HEK293 (cell line): ENCODE data around the gene CATSPERZ.

Experiments
- CTCF ChIA-PET: fragments of 350-600 bp; formaldehyde crosslinking; extraction: SDS; loops from one replicate; lab custom pipeline; 2021; ENCODE audit warnings: antibody characterized with exemption; lab: Yijun Ruan, JAX
- POLR2A ChIA-PET: fragments of 300-600 bp; formaldehyde crosslinking; extraction: SDS; loops from one replicate; lab custom pipeline; 2020; ENCODE audit warnings: antibody characterized with exemption, inconsistent platforms; lab: Yijun Ruan, JAX
- H3K27ac ChIP-seq: fragments of 200-500 bp; sonication (Bioruptor generic); 2 replicates; pipeline ENCODE4 v1.5.1; 2014; ENCODE audit warnings: low read depth, low read length, control low read depth, inconsistent platforms; ENCODE audit errors: extremely low read depth
- H3K36me3 ChIP-seq, 2 experiments: fragments of 200-500 bp in 1 of 2; sonication (Bioruptor generic) in 1 of 2; 1 replicate in 1 of 2; 2 replicates in 1 of 2; pipeline ENCODE4 v1.5.1; 2014 to 2017; ENCODE audit warnings: inconsistent platforms in 2 of 2, low read length in 2 of 2; ENCODE audit not compliant: control insufficient read depth in 2 of 2, insufficient read depth in 1 of 2
- H3K4me1 ChIP-seq: fragments of 200-500 bp; sonication (Bioruptor generic); 2 replicates; pipeline ENCODE4 v1.5.1; 2014; ENCODE audit warnings: mild to moderate bottlenecking, low read length, inconsistent platforms; ENCODE audit not compliant: control insufficient read depth, insufficient read depth
- H3K4me3 ChIP-seq: 2 replicates; pipeline ENCODE4 v1.5.1; 2011; ENCODE audit warnings: low read depth, mild to moderate bottlenecking, control low read depth, low read length, moderate library complexity
- H3K9me3 ChIP-seq: fragments of 200-500 bp; sonication (Bioruptor generic); 2 replicates; pipeline ENCODE4 v1.5.1; 2014; ENCODE audit warnings: low read depth, low read length, inconsistent platforms; ENCODE audit not compliant: control insufficient read depth, insufficient read depth
- BCL11A ChIP-seq: fragments of 450-650 bp; formaldehyde crosslinking; IDR thresholded peaks from 2 replicates; pipeline ENCODE4 v1.5.1; 2016; ENCODE audit warnings: low read depth, missing biosample characterization, missing genetic modification characterization
- KLF10 ChIP-seq: fragments of 450-650 bp; IDR thresholded peaks from 2 replicates; pipeline ENCODE4 v1.5.1; 2018; ENCODE audit warnings: missing biosample characterization, mild to moderate bottlenecking, missing genetic modification characterization
- KLF9 ChIP-seq: fragments of 450-650 bp; formaldehyde crosslinking; IDR thresholded peaks from 2 replicates; pipeline ENCODE4 v1.5.1; 2016; ENCODE audit warnings: missing biosample characterization, missing genetic modification characterization, low read depth
- OVOL3 ChIP-seq: fragments of 450-650 bp; formaldehyde crosslinking; IDR thresholded peaks from 2 replicates; pipeline ENCODE4 v1.5.1; 2016; ENCODE audit warnings: missing biosample characterization, missing genetic modification characterization
- SP2 ChIP-seq: fragments of 450-650 bp; formaldehyde crosslinking; IDR thresholded peaks from 2 replicates; pipeline ENCODE4 v1.5.1; 2016; ENCODE audit warnings: missing biosample characterization, missing genetic modification characterization
- SP3 ChIP-seq: fragments of 450-650 bp; formaldehyde crosslinking; IDR thresholded peaks from 2 replicates; pipeline ENCODE4 v1.5.1; 2016; ENCODE audit warnings: missing biosample characterization, missing genetic modification characterization
- ZBTB10 ChIP-seq: fragments of 450-650 bp; formaldehyde crosslinking; IDR thresholded peaks from 2 replicates; pipeline ENCODE4 v1.5.1; 2016; ENCODE audit warnings: missing biosample characterization, missing genetic modification characterization
- ZNF18 ChIP-seq: fragments of 450-650 bp; formaldehyde crosslinking; IDR thresholded peaks from 2 replicates; pipeline ENCODE4 v1.5.1; 2016; ENCODE audit warnings: missing biosample characterization, missing genetic modification characterization
- ZNF223 ChIP-seq: fragments of 450-650 bp; formaldehyde crosslinking; IDR thresholded peaks from 2 replicates; pipeline ENCODE4 v1.5.1; 2016; ENCODE audit warnings: missing biosample characterization, missing genetic modification characterization
- ZNF416 ChIP-seq: fragments of 450-650 bp; formaldehyde crosslinking; IDR thresholded peaks from 2 replicates; pipeline ENCODE4 v1.5.1; 2016; ENCODE audit warnings: missing biosample characterization, missing genetic modification characterization
- ZNF501 ChIP-seq: fragments of 450-650 bp; formaldehyde crosslinking; IDR thresholded peaks from 2 replicates; pipeline ENCODE4 v1.5.1; 2016; ENCODE audit warnings: missing biosample characterization, missing genetic modification characterization
- ZNF521 ChIP-seq: fragments of 450-650 bp; formaldehyde crosslinking; IDR thresholded peaks from 2 replicates; pipeline ENCODE4 v1.5.1; 2017; ENCODE audit warnings: missing biosample characterization, mild to moderate bottlenecking, missing genetic modification characterization
- ZNF529 ChIP-seq: fragments of 450-650 bp; formaldehyde crosslinking; IDR thresholded peaks from 2 replicates; pipeline ENCODE4 v1.5.1; 2017; ENCODE audit warnings: missing genetic modification characterization, missing biosample characterization; ENCODE audit not compliant: insufficient replicate concordance
- ZNF548 ChIP-seq: fragments of 450-650 bp; formaldehyde crosslinking; IDR thresholded peaks from 2 replicates; pipeline ENCODE4 v1.5.1; 2016; ENCODE audit warnings: missing biosample characterization, missing genetic modification characterization
- ZNF571 ChIP-seq: fragments of 450-650 bp; formaldehyde crosslinking; IDR thresholded peaks from 2 replicates; pipeline ENCODE4 v1.5.0; 2017; ENCODE audit warnings: missing biosample characterization, missing genetic modification characterization
- ZNF596 ChIP-seq: fragments of 450-650 bp; IDR thresholded peaks from 2 replicates; pipeline ENCODE4 v1.5.0; 2018; ENCODE audit warnings: missing biosample characterization, mild to moderate bottlenecking, missing genetic modification characterization, moderate library complexity
- ZNF610 ChIP-seq: fragments of 450-650 bp; formaldehyde crosslinking; IDR thresholded peaks from 2 replicates; pipeline ENCODE4 v1.5.1; 2016; ENCODE audit warnings: missing biosample characterization, missing genetic modification characterization, borderline replicate concordance
- ZNF645 ChIP-seq: fragments of 450-650 bp; formaldehyde crosslinking; IDR thresholded peaks from 2 replicates; pipeline ENCODE4; 2016; ENCODE audit warnings: missing biosample characterization, missing genetic modification characterization
- ZNF830 ChIP-seq: fragments of 450-650 bp; IDR thresholded peaks from 2 replicates; pipeline ENCODE4 v1.5.0; 2018; ENCODE audit warnings: missing biosample characterization, missing genetic modification characterization, low read depth, mild to moderate bottlenecking, moderate library complexity
- ZNF837 ChIP-seq: fragments of 450-650 bp; formaldehyde crosslinking; IDR thresholded peaks from 2 replicates; pipeline ENCODE4 v1.5.1; 2016; ENCODE audit warnings: missing biosample characterization, missing genetic modification characterization
- ZSCAN23 ChIP-seq: fragments of 450-650 bp; formaldehyde crosslinking; IDR thresholded peaks from 2 replicates; pipeline ENCODE4 v1.5.1; 2016; ENCODE audit warnings: missing biosample characterization, missing genetic modification characterization
- TF ChIP-seq, protein P1 (sequence below): fragments of 450-650 bp; formaldehyde crosslinking; IDR thresholded peaks from 2 replicates; pipeline ENCODE4 v1.5.1; 2017; ENCODE audit warnings: missing biosample characterization, missing genetic modification characterization
- TF ChIP-seq, protein P2 (sequence below): fragments of 450-650 bp; formaldehyde crosslinking; IDR thresholded peaks from 2 replicates; pipeline ENCODE4 v1.5.1; 2017; ENCODE audit warnings: missing biosample characterization, missing genetic modification characterization

Gene CATSPERZ

GRCh38 chr11:64339754-64340408 is 39.7 kb downstream of the CATSPERZ start, which contains the start of gene CCDC88B:
TSS of gene CCDC88B (plus strand) at chr11:64340204. CDS start at chr11:64340267, 63 bp downstream.
- TF ChIP-seq, protein P1, sequence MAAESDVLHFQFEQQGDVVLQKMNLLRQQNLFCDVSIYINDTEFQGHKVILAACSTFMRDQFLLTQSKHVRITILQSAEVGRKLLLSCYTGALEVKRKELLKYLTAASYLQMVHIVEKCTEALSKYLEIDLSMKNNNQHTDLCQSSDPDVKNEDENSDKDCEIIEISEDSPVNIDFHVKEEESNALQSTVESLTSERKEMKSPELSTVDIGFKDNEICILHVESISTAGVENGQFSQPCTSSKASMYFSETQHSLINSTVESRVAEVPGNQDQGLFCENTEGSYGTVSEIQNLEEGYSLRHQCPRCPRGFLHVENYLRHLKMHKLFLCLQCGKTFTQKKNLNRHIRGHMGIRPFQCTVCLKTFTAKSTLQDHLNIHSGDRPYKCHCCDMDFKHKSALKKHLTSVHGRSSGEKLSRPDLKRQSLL (tag by site-specific recombination): no peak
- ChIA-PET CTCF (interaction anchor here (0.5 to 7.9 kb wide), 4 partner anchors 15 to 221 kb away, joined by 3 to 86 read pairs (median 12); partner anchors contain the start of genes FKBP2, PRDX5 and TRMT112), POLR2A (no interaction called here)
- H3K36me3 ChIP-seq: no peaks in the 10 kb centered on the region
- H3K27ac ChIP-seq: no peak within 1 kb of the TSS
- no peaks in the 10 kb centered on the region for H3K4me1 ChIP-seq
- H3K9me3 ChIP-seq: no peaks in the 10 kb centered on the region
- no peak within 1 kb of the TSS for H3K4me3 ChIP-seq

DNA sequence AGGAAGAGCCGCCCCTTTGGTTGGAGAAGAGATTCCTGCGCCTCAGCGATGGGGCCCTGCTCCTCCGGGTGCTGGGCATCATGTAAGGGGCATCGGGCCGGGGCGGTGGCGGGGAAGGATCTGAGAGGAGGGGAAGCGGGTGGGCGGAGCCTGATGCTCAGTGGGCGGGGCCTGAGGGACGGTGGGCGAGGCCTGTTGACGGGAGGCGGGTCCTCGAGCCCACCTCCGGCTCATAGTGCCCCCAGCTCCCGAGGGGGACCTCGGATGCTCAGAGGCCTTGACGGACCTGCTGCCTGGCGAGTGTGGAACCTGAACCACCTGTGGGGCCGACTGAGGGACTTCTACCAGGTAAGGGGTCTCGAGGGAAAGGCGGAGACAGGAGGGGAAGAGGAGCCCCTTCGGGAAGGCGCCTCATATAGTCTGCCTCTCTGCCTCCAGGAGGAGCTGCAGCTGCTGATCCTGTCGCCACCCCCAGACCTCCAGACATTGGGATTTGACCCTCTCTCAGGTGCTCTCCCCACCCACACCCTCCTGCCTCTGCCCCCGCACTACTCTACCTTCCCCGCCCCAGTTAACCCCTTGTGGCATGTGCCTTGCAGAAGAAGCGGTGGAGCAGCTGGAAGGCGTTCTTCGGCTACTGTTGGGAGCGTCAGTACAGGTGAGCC is 40.6 kb downstream of the CATSPERZ start:
- Histone ChIP-seq H3K36me3 (no peaks in the 10 kb centered on the region), H3K9me3 (no peaks in the 10 kb centered on the region), H3K27ac (no peak overlapping the region), H3K4me1 (no peaks in the 10 kb centered on the region), H3K4me3 (no peak overlapping the region)
- ChIA-PET CTCF (interaction anchor here (0.5 to 7.9 kb wide), 7 partner anchors 9 to 220 kb away, joined by 3 to 86 read pairs (median 4); partner anchors contain the start of genes PRDX5 and TRMT112), POLR2A (interaction anchor here (0.6 to 2.2 kb wide), 2 partner anchors 16 to 29 kb away, joined by 3 to 5 read pairs; no protein-coding TSS in a partner anchor)
- TF ChIP-seq KLF9 (tag by site-specific recombination) (0 out of 2 replicates have a peak, but pooled peaks have one; percentile 12), ZNF18 (tag by site-specific recombination) (no peak), ZNF830 (tag by site-specific recombination) (no peak), ZBTB10 (tag by site-specific recombination) (no peak), ZNF548 (no peak), ZNF571 (tag by site-specific recombination) (no peak), ZNF596 (tag by site-specific recombination) (no peak), ZNF416 (tag by site-specific recombination) (no peak), KLF10 (no peak), ZNF223 (tag by site-specific recombination) (no peak), ZNF521 (no peak), ZNF837 (no peak), BCL11A (tag by site-specific recombination) (no peak), ZNF529 (tag by site-specific recombination) (no peak), ZNF610 (tag by site-specific recombination) (no peak), SP3 (peak; percentile 40), OVOL3 (no peak), SP2 (peak; percentile 47), ZNF645 (no peak), ZSCAN23 (tag by site-specific recombination) (no peak), ZNF501 (tag by site-specific recombination) (no peak)
- TF ChIP-seq, protein P2, sequence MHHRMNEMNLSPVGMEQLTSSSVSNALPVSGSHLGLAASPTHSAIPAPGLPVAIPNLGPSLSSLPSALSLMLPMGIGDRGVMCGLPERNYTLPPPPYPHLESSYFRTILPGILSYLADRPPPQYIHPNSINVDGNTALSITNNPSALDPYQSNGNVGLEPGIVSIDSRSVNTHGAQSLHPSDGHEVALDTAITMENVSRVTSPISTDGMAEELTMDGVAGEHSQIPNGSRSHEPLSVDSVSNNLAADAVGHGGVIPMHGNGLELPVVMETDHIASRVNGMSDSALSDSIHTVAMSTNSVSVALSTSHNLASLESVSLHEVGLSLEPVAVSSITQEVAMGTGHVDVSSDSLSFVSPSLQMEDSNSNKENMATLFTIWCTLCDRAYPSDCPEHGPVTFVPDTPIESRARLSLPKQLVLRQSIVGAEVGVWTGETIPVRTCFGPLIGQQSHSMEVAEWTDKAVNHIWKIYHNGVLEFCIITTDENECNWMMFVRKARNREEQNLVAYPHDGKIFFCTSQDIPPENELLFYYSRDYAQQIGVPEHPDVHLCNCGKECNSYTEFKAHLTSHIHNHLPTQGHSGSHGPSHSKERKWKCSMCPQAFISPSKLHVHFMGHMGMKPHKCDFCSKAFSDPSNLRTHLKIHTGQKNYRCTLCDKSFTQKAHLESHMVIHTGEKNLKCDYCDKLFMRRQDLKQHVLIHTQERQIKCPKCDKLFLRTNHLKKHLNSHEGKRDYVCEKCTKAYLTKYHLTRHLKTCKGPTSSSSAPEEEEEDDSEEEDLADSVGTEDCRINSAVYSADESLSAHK: no peak
